NCI-H748 treated with DMSO at 0.1 percent for 48 hours (cell line): Measurements from ENCODE around the gene KRTAP21-2.
"Not testable (repeated sequence)": the region's sequence is repeated elsewhere in the genome, so short reads cannot be mapped to it uniquely, and the experiment has no call there.

Experiments
- DNase-seq: peaks from one replicate; lab custom pipeline; 2025; lab: John Stamatoyannopoulos, UW

The KRTAP21-2 gene

GRCh38 chr21:30747159-30747558 lies at the start of gene KRTAP21-2:
Gene KRTAP21-2, minus strand, starts transcription at chr21:30747259. Its CDS starts 57 bp downstream, at chr21:30747202.
- no peak for DNase-seq

- DNase-seq: no peak
These were observed 46.7 kb upstream of the KRTAP21-2 start for GRCh38 chr21:30793581-30794314.

- no peak for DNase-seq
These were observed 32.2 kb upstream of the KRTAP21-2 start for GRCh38 chr21:30779249-30779648.

GRCh38 chr21:30769724-30770431 lies 22.8 kb upstream of the KRTAP21-2 start:
- no peak for DNase-seq

GRCh38 chr21:30760776-30761175 lies 13.7 kb upstream of the KRTAP21-2 start:
- no peak for DNase-seq

GRCh38 chr21:30758306-30758705 lies 11.2 kb upstream of the KRTAP21-2 start:
- no peak for DNase-seq

GRCh38 chr21:30755328-30755727 lies 8.3 kb upstream of the KRTAP21-2 start, which contains the start of gene KRTAP21-1:
Gene KRTAP21-1, minus strand, starts transcription at chr21:30755428. Its CDS starts 50 bp downstream, at chr21:30755378.
- not testable (repeated sequence) for DNase-seq

- DNase-seq: no peak
These were observed 6.6 kb downstream of the KRTAP21-2 start for GRCh38 chr21:30740462-30740861.

GRCh38 chr21:30733026-30733425 lies 14.0 kb downstream of the KRTAP21-2 start:
- DNase-seq: no peak

- no peak for DNase-seq
These were observed 20.3 kb downstream of the KRTAP21-2 start for GRCh38 chr21:30726726-30727125.

- no peak for DNase-seq
These were observed 27.7 kb downstream of the KRTAP21-2 start for GRCh38 chr21:30719401-30719800.

- DNase-seq: no peak
These were observed 28.7 kb downstream of the KRTAP21-2 start, which contains the start of gene KRTAP21-3 for GRCh38 chr21:30718239-30718909. Gene KRTAP21-3, minus strand, starts transcription at chr21:30718777. Its CDS starts 18 bp downstream, at chr21:30718759.

GRCh38 chr21:30717105-30717504 lies 30.0 kb downstream of the KRTAP21-2 start:
- DNase-seq: no peak

GRCh38 chr21:30714946-30715345 lies 32.1 kb downstream of the KRTAP21-2 start:
- no peak for DNase-seq

GRCh38 chr21:30714456-30714855 lies 32.6 kb downstream of the KRTAP21-2 start:
- DNase-seq: no peak

- DNase-seq: no peak
These were observed 33.3 kb downstream of the KRTAP21-2 start for GRCh38 chr21:30713766-30714165.

GRCh38 chr21:30710499-30710898 lies 36.6 kb downstream of the KRTAP21-2 start:
- DNase-seq: no peak

- no peak for DNase-seq
These were observed 39.6 kb downstream of the KRTAP21-2 start for GRCh38 chr21:30707409-30707808.
